Activated CD4-positive, alpha-beta T cell treated with anti-CD3 and anti-CD28 coated beads, Interleukin-2, Interleukin-4, amounts not matched to agents 100 ng/mL and 50 ng/mL, durations not matched to agents 16 hours and 8 hours (primary cell): ENCODE measurements around the gene RPH3AL.
"Not testable (repeated sequence)": the region's sequence is repeated elsewhere in the genome, so short reads cannot be mapped to it uniquely, and the experiment has no call there.

Experiments used
- DNase-seq: peaks from one replicate; pipeline ENCODE4 v3.0.0-alpha.2; 2020; ENCODE audit warnings: low spot score

RPH3AL gene

DNA sequence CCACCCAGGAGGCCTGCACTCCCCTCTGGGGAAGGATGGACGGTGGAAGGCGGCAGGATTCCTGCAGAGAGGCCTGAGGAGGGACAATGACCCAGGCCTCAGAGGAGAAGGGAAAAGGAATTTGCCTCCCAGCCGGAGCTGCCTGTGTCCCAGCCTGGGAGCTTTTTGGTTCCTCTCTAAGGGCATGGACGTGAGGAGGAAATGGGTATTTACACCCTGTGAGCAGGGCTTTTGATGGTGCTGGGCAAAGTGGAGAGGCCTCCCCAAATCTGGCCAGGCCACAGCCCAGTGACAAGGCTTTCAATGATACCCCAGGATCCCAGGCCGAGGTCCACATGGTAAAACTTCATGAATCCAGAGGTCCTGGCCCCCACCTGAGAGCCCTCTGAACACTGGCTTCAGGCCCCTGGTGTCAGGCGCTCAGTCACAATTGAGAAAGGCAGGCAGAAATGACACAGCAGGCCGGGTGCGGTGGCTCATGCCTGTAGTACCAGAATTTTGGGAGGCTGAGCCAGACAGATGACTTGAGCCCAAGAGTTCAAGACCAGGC is 115.1 kb downstream of the RPH3AL start:
- DNase-seq = no peak

DNA sequence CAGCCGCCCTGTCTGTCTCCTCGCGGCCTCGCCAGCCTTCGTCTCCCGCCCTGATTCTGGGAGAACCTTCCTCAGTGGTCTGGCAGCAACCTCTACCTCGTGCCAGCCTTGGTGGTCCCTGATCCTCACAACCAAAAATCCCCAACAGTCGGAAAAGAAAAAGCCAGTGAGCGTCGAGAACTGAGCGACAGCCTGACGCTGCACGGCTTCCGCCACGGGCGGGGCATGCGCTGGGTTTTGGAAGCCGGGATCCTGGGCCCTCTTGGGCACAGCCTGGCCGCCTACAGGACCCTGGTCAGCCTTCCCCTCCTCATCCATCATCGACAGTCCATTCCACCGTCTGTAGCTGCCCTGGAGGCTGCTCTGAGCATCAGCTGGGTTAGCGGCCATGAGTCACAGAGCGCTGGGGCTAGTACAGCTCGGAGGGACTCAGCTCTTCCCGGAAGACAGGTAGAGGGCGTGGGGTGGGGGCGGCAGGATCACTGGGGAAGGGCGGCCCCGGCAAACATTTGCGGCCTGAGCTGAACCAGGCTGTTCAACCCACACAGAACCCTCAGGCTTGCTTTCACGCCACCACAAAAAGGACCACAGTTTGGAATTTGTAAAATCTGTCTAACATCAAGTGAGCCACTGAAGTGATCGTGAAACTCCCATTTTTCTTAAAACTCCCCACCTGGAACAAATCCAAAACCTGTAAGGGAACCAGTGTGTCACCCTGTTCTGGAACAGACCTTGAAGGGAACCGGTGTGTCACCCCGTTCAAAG is 115.8 kb downstream of the RPH3AL start:
- no peak for DNase-seq

DNA sequence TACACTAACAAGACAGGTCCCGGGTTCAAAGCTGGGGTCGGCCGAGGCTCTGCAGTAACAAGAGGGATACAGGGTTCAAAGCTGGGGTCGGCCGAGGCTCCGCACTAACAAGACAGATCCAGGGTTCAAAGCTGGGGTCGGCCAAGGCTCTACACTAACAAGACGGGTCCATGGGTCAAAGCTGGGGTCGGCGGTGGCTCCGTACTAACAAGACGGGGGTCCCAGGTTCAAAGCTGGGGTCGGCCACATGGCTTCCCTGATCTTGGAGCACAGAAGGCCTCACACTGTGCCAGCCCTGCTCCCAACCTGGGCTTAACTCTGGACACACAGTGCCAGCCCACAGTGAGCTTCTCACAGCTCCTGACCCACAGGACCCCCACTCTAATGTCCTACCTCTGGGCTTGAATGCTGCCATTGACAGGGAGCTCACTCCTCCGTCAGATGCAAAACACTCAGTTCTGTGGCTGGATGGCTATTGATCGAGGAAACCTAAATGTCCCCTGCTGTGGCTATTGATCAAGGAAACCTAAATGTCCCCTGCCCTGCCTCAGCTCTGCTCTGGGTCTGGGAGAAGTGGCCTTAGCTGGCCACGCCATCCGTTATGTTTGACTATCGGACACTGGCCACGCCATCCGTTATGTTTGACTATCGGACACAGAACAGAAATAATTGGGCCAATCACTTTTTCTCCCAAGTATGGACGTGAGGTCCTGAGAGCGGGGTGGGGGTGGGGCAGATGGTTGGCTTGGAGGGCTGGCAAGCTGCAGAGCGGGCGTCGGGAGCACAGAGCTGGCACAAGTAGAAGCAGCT is 116.6 kb downstream of the RPH3AL start:
- DNase-seq = no peak

DNA sequence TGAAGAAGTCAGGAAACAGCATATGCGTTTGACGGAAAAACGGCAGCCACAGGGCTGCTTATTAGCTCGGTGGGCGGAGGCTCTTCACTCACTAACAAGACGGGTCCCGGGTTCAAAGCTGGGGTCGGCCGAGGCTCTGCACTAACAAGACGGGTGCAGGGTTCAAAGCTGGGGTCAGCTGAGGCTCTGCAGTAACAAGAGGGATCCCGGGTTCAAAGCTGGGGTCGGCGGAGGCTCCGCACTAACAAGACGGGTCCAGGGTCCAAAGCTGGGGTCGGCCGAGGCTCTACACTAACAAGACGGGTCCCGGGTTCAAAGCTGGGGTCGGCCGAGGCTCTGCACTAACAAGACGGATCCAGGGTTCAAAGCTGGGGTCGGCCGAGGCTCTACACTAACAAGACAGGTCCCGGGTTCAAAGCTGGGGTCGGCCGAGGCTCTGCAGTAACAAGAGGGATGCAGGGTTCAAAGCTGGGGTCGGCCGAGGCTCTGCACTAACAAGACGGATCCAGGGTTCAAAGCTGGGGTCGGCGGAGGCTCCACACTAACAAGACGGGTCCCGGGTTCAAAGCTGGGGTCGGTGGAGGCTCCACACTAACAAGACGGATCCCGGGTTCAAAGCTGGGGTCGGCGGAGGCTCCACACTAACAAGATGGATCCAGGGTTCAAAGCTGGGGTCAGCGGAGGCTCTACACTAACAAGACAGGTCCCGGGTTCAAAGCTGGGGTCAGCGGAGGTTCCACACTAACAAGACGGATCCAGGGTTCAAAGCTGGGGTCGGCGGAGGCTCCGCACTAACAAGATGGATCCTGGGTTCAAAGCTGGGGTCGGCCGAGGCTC is 117.4 kb downstream of the RPH3AL start:
- not testable (repeated sequence) for DNase-seq

DNA sequence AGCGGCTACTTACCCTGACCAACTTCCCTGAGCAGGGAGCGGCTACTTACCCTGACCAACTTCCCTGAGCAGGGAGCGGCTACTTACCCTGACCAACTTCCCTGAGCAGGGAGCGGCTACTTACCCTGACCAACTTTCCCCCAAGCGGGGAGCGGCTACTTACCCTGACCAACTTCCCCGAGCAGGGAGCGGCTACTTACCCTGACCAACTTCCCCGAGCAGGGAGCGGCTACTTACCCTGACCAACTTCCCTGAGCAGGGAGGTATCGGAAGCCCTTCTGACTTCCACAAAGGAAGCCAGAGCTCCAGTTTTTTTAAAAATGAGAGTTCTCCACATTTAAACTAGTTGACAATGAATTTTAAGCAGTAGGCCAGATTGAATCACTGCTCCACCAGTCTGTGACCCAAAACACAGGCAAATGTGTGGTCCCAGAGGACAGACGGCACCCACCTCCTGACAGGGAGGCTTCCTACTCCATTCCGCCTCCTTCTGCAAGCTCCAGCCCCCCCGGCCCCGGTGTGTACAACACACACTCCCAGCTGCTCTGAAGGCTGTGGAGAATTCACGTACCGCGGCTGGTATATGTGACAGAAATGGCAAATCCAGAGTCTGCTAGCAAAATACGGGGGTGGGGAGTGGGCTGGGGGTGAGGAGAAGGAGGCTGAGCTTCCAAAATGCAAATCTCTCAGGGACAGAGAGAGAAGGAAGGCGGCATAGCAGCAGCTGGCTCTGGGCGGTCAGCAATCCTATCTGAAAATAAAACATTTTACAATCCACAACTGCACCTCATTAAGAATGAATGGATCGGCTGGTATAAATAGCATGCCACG is 118.2 kb downstream of the RPH3AL start:
- not testable (repeated sequence) for DNase-seq

DNA sequence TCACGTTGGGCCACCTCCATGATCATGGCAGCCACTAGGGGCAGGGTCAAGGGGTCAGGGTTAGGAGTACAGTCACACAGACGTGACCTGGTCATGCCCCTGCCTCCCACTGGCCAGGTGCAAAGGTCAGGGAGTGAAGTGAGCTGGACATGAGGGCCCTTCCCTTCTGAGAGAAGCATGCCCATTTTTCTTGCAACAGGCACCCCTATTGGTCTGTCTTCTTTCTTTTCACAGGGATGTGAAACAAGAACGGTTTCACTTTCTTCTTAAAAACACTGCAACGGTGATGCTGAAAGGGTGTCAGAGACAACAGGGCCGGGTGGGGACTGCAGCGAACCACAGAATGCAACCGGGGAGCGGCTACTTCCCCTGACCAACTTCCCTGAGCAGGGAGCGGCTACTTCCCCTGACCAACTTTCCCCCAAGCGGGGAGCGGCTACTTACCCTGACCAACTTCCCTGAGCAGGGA is 119.1 kb downstream of the RPH3AL start:
- no peak for DNase-seq

DNA sequence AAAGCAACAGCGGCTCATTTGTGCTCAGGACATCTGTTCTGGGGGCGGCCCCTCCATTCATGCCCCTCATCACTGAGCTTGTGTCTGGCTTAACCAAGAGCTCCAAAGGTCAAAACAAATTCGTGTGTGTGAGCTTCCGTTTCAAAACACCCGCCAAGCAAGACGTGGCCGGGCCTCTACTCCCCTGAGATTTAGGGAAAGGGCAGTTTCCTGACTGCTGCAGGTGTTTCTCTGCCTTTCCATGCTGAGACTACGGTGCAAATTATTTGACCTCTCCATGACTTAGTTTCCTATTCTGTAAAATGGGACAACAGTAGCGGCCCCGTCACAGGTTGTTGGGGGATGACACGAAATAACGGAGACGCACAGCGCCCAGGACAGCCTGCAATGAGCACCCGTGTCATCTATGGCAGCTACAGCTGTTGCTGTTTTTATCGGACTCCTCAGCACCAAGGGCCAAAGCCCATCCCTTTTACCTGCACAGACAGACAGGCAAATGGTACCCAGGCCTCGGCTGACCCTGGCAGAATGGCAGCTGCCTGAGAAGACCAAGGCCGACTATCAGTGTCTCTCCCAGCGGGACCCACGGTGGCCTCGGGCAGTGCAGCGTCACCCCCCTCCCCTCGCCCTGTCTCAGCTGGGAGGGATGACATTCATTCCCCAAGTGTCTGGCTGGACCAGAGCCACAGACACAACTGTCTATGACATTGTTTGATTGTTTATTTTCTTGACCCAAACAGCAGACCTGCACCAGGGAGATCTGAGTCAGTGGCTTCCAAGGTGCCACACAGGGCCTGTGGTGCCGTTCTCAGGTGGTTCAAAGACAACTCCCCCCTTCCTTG is 120.4 kb downstream of the RPH3AL start:
- DNase-seq = no peak

DNA sequence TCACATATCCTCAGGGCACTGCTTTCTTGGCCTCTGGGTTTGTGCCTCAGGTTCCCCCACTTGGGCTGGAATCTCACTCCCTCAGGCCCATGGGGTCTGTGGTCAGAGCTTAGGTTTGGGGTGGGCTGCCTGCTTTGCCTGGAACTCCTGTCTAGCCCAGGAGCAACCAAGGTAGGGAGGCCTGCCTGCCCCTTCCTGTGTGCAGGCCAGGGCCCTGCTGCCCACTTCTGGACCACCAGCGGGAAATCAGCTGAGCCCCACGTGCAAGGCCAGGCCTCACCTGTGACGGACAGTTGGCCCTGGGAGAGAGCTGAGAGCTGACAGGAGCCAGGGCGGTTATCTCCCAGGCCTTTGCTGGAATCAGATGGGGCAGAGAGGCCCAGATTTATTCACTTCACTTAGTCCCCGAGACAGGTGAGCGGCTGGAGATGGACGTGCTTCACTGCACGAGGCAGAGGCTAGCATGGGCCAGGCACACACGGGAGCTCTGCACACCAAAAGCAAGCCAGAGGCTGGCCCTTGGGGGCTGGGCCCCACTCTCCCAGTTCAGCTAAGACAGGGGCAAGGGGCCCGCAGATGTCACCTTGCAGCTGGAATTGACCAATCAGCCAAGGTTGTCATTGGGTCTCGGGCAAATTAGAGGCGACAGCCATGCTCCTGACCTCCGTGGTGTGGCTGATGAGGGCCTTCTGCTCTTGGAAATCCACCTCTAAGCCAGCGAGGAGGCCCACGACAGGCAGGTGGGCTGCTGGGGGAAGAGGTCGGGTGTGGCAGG is 121.2 kb downstream of the RPH3AL start:
- no peak for DNase-seq

DNA sequence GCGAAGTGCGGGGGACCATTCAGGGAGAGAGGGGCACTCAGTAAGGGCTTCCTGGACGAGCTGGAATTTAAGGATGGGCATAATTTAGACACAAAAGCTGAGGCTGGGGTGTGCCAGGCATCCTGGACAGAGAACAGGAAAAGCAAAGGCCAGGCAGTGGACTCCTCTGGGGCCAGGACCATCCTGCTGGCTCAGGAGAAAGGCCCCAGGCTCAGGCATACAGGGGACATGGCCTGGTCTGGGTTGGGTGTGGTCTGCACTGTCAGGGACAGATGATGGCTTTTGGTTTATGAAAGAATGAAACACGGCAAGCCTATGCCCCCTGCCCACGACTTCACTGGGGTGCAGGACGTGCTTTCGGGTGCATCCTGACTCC is 122.2 kb downstream of the RPH3AL start:
- no peak for DNase-seq

DNA sequence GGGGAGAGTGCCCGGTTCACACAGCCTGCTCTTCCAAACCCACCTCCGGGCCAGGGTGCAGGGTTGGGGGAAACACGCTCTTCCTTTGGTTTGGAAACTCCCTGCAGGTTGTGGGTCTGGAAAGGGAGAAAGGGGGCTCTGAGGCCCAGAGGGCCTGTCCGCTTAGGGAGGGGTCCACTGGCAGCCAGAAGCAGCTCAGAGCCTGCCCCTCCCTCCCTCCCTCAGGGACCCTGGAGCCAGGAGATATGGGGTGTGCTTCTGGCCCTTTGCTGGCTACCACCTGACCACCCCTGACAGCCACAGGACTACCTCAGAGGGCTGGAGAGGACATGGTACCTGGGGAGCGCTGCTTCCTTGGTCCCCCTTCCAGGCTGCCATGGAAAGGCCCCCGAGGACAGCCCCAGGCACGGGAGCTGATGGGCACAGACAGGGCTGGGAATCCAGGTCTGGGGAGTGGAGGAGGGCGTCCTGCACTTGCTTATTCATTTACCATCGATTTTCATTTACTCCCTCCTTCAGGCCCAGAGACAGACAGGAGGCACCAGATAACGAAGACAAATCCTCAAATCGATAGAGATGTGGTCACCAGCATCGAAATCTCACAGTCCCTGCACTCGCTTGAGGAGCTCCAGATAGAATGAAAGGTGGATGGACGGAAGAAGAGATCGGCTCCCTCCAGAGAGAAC is 122.8 kb downstream of the RPH3AL start:
- DNase-seq = no peak

DNA sequence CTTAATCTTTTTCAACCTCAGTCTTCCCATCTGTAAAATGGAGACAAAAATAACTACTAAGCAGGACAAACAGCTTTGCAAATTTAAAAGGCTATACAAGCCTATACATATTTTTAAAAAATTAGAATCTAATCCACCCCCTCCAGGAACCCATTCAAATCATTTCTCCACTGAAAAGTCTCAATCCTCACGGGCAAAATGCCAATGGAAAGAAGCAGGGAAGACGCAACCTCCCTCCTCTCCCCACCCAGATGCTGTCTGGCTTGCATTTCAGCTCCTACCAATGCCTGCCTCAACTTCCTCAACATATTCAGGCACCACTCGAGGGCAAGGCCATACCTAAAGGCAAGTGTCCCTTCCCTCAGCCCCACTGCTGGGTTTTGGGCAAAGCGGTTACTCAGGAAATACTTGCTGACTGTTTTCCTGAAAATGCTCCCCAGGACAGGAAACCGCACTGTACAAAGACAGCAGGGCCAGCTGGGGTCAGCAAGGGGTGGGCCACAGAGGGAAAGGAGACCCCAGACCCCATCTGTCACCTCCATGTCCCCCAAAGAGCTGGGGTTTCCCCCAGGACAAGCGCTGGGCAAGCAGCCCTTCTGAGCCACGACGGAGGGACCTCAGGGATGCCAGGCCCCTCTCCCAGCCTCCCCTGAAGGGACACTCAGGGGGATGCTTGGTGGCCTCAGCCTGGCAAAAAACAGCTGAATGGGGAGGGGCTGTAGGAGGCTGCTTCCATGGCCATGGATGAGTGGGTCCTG is 123.5 kb downstream of the RPH3AL start:
- no peak for DNase-seq

DNA sequence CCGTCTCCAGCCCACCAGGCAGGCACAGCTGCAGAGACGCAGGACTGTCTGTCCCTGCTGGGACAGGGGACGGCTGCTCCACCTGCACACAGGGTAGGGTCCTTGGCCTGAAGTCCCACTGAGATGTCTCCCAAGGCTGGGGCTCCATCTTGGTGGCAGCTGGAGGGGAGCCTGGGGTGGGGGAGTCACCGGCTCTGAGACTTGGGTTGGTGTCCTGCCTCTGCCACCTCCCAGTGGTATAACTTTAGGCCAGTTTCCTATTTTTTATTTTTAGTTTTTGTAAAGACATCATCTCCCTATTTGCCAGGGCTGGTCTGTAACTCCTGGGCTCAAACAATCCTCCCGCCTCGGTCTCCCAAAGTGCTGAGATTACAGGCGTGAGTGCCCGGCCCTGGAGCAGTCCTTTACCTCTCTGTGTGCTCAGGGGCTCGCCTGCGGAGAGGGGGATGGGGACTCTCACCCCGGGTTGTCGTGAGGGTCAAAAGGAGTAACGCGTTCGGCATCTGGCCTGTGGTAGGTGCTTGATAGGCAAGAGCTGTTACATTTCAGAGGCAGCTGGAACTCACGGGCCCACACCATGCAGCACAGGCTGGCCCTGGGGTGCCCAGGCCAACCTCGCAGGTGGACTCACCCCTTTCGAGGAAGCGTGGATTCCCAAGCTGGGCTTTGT is 124.5 kb downstream of the RPH3AL start:
- no peak for DNase-seq

DNA sequence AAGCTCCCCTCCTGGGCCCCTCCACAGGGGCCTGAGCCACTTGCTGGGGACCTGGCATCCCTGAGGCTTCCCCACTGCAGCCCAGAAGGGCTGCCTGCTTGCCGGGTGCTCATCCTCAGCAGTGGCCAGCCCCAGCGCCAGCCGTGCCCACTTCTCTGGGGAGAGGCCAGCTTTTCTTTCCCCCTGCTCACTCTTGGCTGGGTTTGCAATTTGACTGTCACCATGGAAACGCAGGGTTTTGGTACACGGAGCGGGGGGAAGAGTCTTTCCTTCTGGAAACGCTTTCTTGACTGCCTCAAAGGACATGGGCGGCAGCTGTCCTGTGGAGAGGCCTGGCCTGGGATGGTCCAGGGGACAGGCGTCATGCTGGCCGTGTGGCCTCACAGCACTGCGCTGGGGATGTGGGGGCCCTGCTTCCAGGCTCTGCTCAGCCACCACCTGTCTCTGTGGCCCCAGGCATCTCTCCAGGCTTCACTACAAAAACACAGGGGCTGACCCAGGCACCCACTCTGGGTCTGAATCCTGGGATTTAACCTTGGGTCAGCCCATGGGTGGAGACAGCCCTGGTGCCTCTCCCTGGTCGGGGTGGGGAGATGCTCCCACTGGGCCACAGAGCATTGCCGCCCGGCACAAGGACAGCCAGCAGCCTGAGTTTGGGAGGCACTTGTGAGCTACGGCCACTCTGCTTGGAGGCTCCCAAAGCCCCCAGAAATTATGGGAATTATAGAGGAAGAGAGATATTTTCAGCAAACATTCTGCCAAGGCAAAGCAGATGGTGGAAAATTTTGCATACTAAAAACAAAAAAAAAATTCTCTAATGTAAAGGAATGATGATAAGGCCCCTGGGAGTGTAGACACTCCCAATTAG is 125.3 kb downstream of the RPH3AL start:
- no peak for DNase-seq

DNA sequence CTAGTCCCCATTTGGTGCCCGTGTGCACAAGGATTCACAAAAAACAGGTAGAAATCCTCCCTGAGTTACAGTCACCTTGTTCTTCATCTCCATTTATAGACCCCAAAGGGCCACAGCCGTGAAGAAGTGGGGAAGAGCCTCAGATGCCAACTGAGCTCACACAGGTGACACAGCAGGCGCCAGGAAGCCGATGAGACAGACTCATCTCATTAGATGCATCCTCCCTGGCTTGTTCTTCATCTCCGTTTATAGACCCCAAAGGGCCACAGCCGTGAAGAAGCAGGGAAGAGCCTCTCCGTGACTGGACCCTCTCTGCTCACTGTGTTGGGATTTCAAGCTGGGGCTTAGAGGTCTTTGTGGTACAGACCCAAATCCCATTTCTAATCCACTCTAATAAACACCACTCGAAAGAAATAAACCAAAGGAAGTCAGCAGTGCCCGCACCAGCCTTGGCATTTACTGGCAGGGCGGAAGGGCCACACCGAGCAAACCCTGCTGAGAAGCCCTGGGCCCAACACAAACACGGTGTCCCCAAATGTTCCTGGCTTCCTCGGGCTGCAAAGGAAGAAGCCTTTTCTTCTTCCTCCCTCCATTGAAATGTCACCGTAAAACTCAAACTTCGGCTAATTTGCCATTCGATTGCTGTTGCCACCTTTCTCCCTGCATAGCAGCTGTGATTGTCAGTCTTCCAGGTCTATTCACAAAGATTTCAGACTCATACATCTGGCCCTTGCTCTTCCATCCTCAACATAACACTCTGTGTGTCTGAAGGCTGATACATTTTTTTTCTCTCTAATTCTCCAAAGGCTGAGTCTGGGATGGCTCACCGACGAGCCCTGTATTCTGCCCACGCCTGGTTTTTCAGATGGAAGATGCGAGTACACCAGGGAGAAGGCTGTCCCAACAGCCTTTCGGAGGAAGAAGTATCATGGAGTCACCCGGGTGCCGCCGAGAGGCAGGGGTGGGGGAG is 126.2 kb downstream of the RPH3AL start:
- DNase-seq = no peak

DNA sequence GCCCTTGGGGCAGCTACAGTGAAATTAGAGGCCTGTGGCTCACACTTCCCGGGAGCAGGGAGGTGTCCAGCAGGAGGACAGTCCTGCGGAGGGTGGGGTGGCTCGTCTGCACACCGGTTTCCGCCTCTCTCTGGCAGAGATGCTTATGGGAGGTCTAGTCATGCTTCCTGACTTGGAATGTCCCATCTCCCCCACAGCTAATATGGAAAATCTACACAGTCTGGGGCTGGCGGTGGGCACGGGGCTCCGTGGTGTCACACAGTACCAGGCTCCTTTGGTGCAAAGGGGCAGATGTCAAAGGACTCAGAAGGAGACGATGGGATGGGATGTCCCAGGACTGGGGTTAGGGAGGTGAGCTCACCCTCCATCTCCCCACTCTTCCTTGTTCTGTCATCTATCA is 127.1 kb downstream of the RPH3AL start:
- no peak for DNase-seq
